Measurements from ENCODE around the gene KRT35.

DNA sequence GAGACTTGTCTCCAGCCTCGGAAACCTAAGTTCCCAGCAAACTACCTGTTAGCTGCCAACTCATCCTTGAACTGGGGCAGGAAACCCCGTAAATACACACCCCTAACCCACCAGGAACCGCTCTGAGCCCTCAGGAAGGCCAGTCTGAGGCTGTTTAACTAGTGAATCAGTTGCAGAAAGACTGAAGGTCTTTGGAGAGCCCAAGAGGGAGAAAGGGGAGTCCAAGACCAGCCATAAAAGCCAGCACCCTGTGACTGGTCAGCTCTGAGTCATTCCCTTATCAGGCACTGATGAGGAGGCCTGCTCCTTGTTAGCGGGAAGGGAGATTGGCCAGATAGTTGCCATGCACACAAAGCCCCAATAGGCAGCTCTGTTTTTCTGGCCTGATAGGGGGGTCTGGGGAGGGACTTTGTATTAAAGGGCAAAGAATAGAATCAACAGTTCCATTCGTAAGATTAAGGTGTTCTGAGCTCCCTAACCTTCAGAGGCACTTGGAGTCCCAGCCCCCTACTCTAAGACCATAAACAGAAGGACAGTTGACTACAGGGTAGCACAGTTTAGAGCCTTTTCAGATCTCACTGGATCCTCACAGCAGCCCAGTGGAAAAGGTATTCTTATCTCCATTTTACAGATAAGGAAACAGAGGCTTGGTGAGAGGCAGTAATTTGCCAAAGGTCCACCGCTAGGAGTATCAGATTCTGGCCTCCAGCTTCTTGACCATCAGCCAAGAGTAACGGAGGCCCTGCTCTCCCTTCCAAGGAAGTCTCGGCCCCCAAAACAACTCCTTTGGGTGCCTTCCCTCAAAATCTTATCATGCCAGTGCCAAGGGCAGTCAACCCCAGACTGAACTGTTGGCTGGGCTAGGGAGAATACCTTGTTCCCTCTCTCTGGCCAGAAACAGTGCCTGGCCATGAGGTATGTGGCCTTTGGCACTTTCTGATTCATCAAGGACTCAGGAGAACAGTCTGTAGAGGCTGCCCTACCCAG, 49.4 kb upstream of the KRT35 start:
- TF ChIP-seq POLR2A (IDR thresholded peaks at IDR 0.05; ENCODE audit: low read length) (no peak), GATA1 (IDR thresholded peaks at IDR 0.05; ENCODE audit: low read depth, low read length) (peak; percentile 84)
